HG02943 (cell line): ENCODE data around the gene SLC27A4.

ENCODE experiments used
- ATAC-seq: cut with Tn5 transposase; IDR thresholded peaks from one replicate; pipeline ENCODE4 v1.9.1; 2021; ENCODE audit warnings: mild to moderate bottlenecking, low read depth, moderate library complexity; ENCODE audit not compliant: unreplicated experiment

The SLC27A4 gene

GRCh38 chr9:128339761-128340690, at the start of gene SLC27A4:
Gene SLC27A4 (plus strand): TSS chr9:128340527. CDS start chr9:128343133, 2,606 bp downstream.
- peak; percentile 54 for ATAC-seq

GRCh38 chr9:128292009-128292408, 48.3 kb upstream of the SLC27A4 start:
- ATAC-seq, result no peak

- no peak for ATAC-seq
Observed at GRCh38 chr9:128293091-128293490, 47.2 kb upstream of the SLC27A4 start.

GRCh38 chr9:128294142-128294541, 46.2 kb upstream of the SLC27A4 start:
- no peak for ATAC-seq

GRCh38 chr9:128296340-128297220, 43.7 kb upstream of the SLC27A4 start:
- ATAC-seq, result no peak

- no peak for ATAC-seq
Observed at GRCh38 chr9:128297221-128297773, 43.0 kb upstream of the SLC27A4 start.

- no peak for ATAC-seq
Observed at GRCh38 chr9:128298535-128299482, 41.5 kb upstream of the SLC27A4 start.

- ATAC-seq, result no peak
Observed at GRCh38 chr9:128304136-128304970, 36.0 kb upstream of the SLC27A4 start.

- no peak for ATAC-seq
Observed at GRCh38 chr9:128304971-128305288, 35.4 kb upstream of the SLC27A4 start.

GRCh38 chr9:128309551-128309950, 30.8 kb upstream of the SLC27A4 start:
- no peak for ATAC-seq

- ATAC-seq, result no peak
Observed at GRCh38 chr9:128310461-128310860, 29.9 kb upstream of the SLC27A4 start.

GRCh38 chr9:128314697-128315096, 25.6 kb upstream of the SLC27A4 start:
- no peak for ATAC-seq

GRCh38 chr9:128316421-128316820, 23.9 kb upstream of the SLC27A4 start:
- ATAC-seq, result no peak

GRCh38 chr9:128317629-128318028, 22.7 kb upstream of the SLC27A4 start:
- no peak for ATAC-seq

- no peak for ATAC-seq
Observed at GRCh38 chr9:128321343-128321742, 19.0 kb upstream of the SLC27A4 start.

GRCh38 chr9:128321879-128322403, 18.4 kb upstream of the SLC27A4 start:
- peak; percentile 5 for ATAC-seq

GRCh38 chr9:128322404-128323211, 17.7 kb upstream of the SLC27A4 start, which contains the start of the genes COQ4 and TRUB2:
Gene COQ4 (plus strand): TSS chr9:128322839. CDS start chr9:128322859, 20 bp downstream.
Gene TRUB2 (minus strand): TSS chr9:128322447. CDS start chr9:128322408, 39 bp downstream.
- peak; percentile 74 for ATAC-seq

GRCh38 chr9:128323212-128323730, 17.1 kb upstream of the SLC27A4 start:
- no peak for ATAC-seq
